ENCODE measurements around the gene TRAF3IP1. TPM values are rescaled to one million over a fixed set of nuclear protein-coding genes. Genes with fewer than 3 reads are reported as not detected.

TRAF3IP1 gene
- polyA plus RNA-seq, 3 donors, result 1.2 to 1.5 (median 1.5) TPM

DNA sequence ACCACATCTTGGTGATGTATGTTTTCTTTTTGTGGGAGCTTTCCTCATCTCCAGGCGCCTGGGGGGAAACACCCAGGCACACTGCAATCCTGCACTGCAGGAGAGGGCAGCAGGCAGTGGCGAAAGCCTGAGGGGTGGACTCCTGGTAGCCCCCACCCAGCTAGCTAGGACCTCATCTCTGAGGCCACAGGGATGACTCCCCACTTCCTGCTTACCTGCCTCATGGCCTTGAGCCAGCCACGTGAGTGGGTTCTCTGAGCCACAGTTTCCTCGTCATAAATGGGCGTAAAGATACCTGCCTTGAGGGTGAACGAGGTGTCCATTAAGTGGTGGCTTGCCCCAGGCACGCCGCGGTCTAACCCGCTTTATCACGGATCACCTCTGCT, 19.1 kb downstream of the TRAF3IP1 start:
- Mint-ChIP-seq H3K4me3 (no peak overlapping the region), H3K36me3 (peaks cover 17 to 29% of the 10 kb centered on the region in 2 donors), H3K4me1 (no peaks in the 10 kb centered on the region), H3K9me3 (peaks cover 0 to 1% (median 0%) of the 10 kb centered on the region in 7 donors), H3K27ac (no peak overlapping the region), H3K27me3 (ENCODE audit: low read depth in 3 of 3) (peaks cover 0 to 3% (median 0%) of the 10 kb centered on the region in 3 donors)
- intact Hi-C loops (cut with micrococcal nuclease), result no loop called here
- Histone ChIP-seq H3K9me3 (replicated peaks in 1 of 2; ENCODE audit: control insufficient read depth in 1 of 2, insufficient read depth in 1 of 2, low read length in 2 of 2) (no peaks in the 10 kb centered on the region), H3K4me3 (replicated peaks in 1 of 3; ENCODE audit: low read depth in 2 of 3, low read length in 3 of 3) (no peak overlapping the region), H4K20me1 (ENCODE audit: insufficient read depth, low read length) (no peaks in the 10 kb centered on the region), H3K27ac (ENCODE audit: low read depth in 1 of 2, low read length in 2 of 2) (no peak overlapping the region), H3K4me2 (replicated peaks; ENCODE audit: extremely low read depth, low read length, poor library complexity, severe bottlenecking) (no peak overlapping the region), H3K27me3 (ENCODE audit: control insufficient read depth in 2 of 2, insufficient read depth in 2 of 2, low read length in 2 of 2) (no peaks in the 10 kb centered on the region), H3K79me2 (ENCODE audit: insufficient read depth, low read length) (no peaks in the 10 kb centered on the region), H2AFZ (ENCODE audit: insufficient read depth, low read depth, low read length, poor library complexity, severe bottlenecking) (no peak overlapping the region), H3K36me3 (replicated peaks in 1 of 2; ENCODE audit: control insufficient read depth in 1 of 2, insufficient read depth in 2 of 2, low read length in 2 of 2) (peaks cover 0 to 6% of the 10 kb centered on the region in 2 donors), H3K9ac (ENCODE audit: insufficient read depth, low read length, poor library complexity, severe bottlenecking) (no peak overlapping the region), H3K4me1 (ENCODE audit: control insufficient read depth in 1 of 2, insufficient read depth in 2 of 2, low read length in 2 of 2) (no peaks in the 10 kb centered on the region)
- WGBS (ENCODE audit: insufficient coverage), result 89% methylated on average over 10 of the region's 11 CpGs
- no peak for DNase-seq
- TF ChIP-seq, protein P1, sequence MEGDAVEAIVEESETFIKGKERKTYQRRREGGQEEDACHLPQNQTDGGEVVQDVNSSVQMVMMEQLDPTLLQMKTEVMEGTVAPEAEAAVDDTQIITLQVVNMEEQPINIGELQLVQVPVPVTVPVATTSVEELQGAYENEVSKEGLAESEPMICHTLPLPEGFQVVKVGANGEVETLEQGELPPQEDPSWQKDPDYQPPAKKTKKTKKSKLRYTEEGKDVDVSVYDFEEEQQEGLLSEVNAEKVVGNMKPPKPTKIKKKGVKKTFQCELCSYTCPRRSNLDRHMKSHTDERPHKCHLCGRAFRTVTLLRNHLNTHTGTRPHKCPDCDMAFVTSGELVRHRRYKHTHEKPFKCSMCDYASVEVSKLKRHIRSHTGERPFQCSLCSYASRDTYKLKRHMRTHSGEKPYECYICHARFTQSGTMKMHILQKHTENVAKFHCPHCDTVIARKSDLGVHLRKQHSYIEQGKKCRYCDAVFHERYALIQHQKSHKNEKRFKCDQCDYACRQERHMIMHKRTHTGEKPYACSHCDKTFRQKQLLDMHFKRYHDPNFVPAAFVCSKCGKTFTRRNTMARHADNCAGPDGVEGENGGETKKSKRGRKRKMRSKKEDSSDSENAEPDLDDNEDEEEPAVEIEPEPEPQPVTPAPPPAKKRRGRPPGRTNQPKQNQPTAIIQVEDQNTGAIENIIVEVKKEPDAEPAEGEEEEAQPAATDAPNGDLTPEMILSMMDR (IDR thresholded peaks at IDR 0.05), result no peak

GRCh38 chr2:238339814-238340213, 19.5 kb downstream of the TRAF3IP1 start:
- Histone ChIP-seq H3K9ac (ENCODE audit: insufficient read depth, low read length, poor library complexity, severe bottlenecking) (no peak overlapping the region), H3K27ac (ENCODE audit: low read depth in 1 of 2, low read length in 2 of 2) (no peak overlapping the region), H3K36me3 (replicated peaks in 1 of 2; ENCODE audit: control insufficient read depth in 1 of 2, insufficient read depth in 2 of 2, low read length in 2 of 2) (peaks cover 0 to 6% of the 10 kb centered on the region in 2 donors), H3K79me2 (ENCODE audit: insufficient read depth, low read length) (no peaks in the 10 kb centered on the region), H3K4me1 (ENCODE audit: control insufficient read depth in 1 of 2, insufficient read depth in 2 of 2, low read length in 2 of 2) (no peaks in the 10 kb centered on the region), H3K27me3 (ENCODE audit: control insufficient read depth in 2 of 2, insufficient read depth in 2 of 2, low read length in 2 of 2) (no peaks in the 10 kb centered on the region), H3K9me3 (replicated peaks in 1 of 2; ENCODE audit: control insufficient read depth in 1 of 2, insufficient read depth in 1 of 2, low read length in 2 of 2) (no peaks in the 10 kb centered on the region), H3K4me2 (replicated peaks; ENCODE audit: extremely low read depth, low read length, poor library complexity, severe bottlenecking) (no peak overlapping the region), H3K4me3 (replicated peaks in 1 of 3; ENCODE audit: low read depth in 2 of 3, low read length in 3 of 3) (no peak overlapping the region), H4K20me1 (ENCODE audit: insufficient read depth, low read length) (no peaks in the 10 kb centered on the region), H2AFZ (ENCODE audit: insufficient read depth, low read depth, low read length, poor library complexity, severe bottlenecking) (no peak overlapping the region)
- Mint-ChIP-seq H3K4me3 (no peak overlapping the region), H3K27me3 (ENCODE audit: low read depth in 3 of 3) (peaks cover 0 to 3% (median 0%) of the 10 kb centered on the region in 3 donors), H3K4me1 (no peaks in the 10 kb centered on the region), H3K9me3 (peaks cover 0 to 1% (median 0%) of the 10 kb centered on the region in 7 donors), H3K27ac (no peak overlapping the region), H3K36me3 (peaks cover 19 to 31% of the 10 kb centered on the region in 2 donors)
- TF ChIP-seq, protein P1 (IDR thresholded peaks at IDR 0.05), result no peak
- intact Hi-C loops (cut with micrococcal nuclease), result no loop called here
- no peak for DNase-seq
- 97% methylated on average over 5 of the region's 11 CpGs for WGBS (ENCODE audit: insufficient coverage)

Data from CD14-positive monocyte (primary cell).